Left cardiac atrium (tissue), 4 donors: Measurements from ENCODE around the gene CEP72. TPM values are rescaled to one million over a fixed set of nuclear protein-coding genes. Genes with fewer than 3 reads are reported as not detected.

Source experiments
- ATAC-seq, 2 donors: fragments of 200-7000 bp; cut with Tn5 transposase; one replicate each; pipeline ENCODE4 v1.9.1; 2020; ENCODE audit warnings: mild to moderate bottlenecking in 2 of 2, moderate library complexity in 2 of 2
- DNase-seq: peaks from one replicate; pipeline ENCODE4 v3.0.0-alpha.2; 2020
- intact Hi-C, 2 donors: fragments of 100-400 bp; cut with DNase I; formaldehyde crosslinking; loops; one replicate each; pipeline versions ENCODE4 v1.14.1 to v1.15.1; 2022 to 2023
- total RNA-seq, 2 donors: library from RNA; stranded (reverse); fragmentation: NEBNext Ultra II Directional; extraction: Animal tissue kit (Norgen Biotek cat#: 25700); gene quantifications; one replicate each; pipeline ENCODE4 v1.2.1, GENCODE V29; 2021
- donor health status: DM: no; HTN: yes; CAD: no.
- donor health status: DM: no; HTN: yes; CAD: no; lungs with severe emphysema.
- donor health status: DM: yes; HTN: yes; CAD: no.
- donor health status: Dilated cardiomyopathy.

Gene CEP72
- total RNA-seq, 2 donors from 2014 or later: 1.4 to 2.5 TPM

DNA sequence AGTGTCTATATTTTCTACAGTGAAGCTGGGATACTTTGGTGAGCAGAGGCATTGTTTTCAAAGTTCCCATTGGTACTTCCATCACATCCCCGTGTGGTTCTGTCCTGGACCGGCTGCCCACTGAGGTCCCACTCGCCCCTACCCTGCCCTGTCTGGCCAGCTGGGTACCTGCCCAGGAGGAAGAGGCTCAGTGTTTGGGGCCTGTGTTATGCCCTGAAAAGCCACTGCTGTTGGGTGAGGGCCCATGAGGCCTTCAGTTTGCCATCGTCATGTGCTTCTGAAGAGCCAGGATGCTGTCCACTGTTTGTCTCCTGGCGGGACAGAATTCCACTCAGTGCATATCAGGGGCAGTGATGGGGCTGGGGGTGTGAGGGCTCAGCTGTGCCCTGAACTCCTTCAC is 2.6 kb upstream of the CEP72 start:
- ATAC-seq: no peak
- no peak for DNase-seq
- intact Hi-C loops: no loop called here

DNA sequence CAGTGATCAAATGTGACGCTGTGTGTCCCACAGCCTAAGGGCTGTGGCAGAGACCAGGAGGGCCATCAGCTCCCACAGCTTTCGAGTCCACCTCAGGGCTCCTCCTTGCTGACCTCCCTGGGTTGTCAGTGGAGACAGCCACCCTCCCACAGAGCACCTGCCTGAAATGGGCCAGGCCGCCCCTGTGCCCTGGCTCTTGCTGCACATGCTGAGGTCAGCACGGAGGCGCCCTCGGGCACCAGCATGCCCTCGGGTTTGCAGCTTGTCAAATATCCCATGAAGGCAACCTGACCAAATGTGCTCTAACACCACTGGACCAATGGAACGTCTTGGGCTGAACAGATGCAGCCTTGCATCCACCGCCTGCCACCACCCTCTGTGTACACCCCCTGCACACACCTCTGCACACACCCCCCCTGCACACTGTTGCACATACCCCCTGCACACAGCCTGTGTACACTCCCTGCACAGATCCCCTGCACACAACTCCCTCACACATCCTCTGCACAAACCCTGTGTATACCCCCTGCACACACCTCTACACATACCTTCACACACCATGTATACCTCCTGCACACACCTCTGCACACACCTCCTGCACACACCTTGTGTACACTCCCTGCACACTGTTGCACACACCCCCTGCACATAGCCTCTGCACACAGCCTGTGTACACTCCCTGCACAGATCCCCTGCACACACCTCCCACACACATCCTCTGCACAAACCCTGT is 2.0 kb upstream of the CEP72 start:
- ATAC-seq (no peak), DNase-seq (no peak)
- intact Hi-C loops: loop anchor here in 1 of 2 donors (10.0 kb wide), 1 partner anchor 155 kb away; no protein-coding TSS in a partner anchor

DNA sequence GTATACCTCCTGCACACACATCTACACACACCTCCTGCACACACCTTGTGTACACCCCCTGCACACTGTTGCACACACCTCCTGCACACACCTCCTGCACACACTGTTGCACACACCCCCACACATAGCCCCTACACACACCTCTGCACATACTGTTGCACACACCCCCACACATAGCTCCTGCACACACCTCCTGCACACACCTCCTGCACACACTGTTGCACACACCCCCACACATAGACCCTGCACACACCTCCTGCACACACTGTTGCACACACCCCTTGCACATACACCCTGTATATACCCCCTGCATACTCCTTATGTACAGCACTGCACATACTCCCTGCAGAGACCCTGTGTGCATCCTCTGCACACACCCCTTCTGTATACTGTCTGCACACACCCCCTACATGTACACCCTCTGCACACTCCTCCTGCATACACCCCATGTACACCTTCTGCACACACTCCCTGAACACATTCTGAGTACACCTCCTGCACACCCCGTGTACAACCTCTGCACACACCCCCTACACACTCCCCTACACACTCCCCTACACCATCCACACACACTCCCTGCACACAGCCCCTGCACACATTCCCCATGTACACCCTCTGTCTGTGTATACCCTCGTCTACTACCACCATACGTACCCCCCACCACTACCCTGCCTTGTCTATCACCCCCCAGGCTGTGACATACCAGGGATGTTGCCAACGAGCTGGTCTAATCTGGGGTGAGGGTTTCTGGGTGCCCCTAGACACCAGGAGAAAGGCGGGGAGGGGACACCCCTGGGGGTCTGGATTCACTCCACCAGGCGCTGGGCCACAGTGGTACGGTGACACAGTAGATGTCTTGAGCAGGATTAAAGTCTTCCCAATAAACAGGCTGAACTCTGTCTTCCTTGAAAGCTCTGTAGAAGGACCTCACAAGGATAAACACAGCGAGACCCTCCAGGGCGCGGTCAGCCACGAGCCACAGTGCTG is 1.1 kb upstream of the CEP72 start:
- no peak for ATAC-seq
- no peak for DNase-seq
- intact Hi-C loops: loop anchor here in 1 of 2 donors (10.0 kb wide), 1 partner anchor 156 kb away; no protein-coding TSS in a partner anchor

DNA sequence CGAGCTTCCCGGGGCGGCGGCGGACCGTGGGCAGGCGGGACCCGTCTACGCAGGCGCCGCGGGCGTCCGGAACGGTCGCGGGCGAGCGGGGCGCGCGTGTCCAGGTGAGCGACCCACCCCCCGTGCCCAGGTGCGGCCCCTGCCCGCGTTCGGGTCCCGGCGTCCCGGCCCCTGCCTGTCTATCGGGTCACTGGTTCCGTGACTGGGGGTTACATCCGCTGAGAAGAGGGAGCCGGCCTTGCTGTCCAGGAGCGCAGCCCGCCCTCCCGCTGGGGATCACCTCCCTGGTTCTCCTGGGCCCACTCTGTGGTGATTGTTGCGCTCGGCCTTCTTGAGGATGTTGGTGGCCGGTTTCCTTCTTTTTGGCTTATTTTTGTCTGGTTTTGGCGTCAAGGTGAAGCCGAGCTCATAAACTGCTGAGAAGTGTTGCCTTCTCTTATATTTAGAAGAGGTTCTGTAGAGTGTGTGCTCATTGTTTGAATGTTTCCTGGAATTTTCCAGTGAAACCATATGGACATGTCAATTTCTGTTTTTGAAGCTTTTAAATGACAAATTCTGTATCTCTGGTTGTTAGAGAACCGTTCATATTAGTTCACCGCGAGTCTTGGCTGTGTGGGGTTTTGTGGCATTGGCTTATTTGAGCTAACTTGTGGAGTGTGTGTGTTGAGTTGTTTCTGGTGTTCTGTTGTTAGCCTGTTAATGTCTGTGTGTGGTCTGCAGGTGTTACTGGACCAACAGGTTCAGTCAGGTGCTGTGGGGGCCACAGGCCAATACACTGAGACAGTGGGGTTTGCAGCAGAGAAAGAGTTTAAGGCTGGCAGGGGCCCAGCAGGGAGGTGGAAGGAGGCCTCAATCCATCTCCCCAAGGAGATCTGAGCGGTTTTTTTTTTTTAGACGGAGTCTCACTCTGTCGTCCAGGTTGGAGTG is 621 bp downstream of the CEP72 start:
- ATAC-seq (peak; percentile 7 to 32), DNase-seq (no peak)
- intact Hi-C loops: loop anchor here in 1 of 2 donors (10.0 kb wide), 1 partner anchor 158 kb away; no protein-coding TSS in a partner anchor

DNA sequence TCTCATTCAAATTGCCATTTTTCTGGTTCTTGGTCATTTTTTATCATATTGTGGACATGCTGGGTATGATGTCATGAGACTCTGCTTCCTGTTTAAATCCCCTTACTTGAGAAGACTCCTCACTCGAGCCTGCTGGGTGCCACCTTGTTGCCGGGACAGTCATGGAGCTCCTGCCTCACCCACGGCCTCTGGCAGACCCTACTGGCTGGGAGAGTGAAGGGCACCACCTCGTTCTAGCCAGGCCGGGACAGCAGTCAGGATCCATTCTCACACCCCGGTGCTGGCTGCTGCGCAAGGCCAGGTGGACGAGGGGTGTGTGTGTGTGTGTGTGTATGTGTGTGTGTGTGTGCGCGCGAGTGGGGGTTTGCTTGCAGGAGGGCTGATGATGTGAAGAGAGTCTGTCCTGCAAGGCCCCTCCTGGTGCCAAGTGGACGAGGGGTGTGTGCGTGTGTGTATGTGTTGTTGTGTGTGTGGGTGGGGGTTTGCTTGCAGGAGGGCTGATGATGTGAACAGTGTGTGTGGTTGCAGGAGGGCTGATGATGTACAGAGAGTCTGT is 4.4 kb downstream of the CEP72 start:
- ATAC-seq (no peak), DNase-seq (no peak)
- intact Hi-C loops: loop anchor here in 1 of 2 donors (10.0 kb wide), 1 partner anchor 162 kb away; no protein-coding TSS in a partner anchor

DNA sequence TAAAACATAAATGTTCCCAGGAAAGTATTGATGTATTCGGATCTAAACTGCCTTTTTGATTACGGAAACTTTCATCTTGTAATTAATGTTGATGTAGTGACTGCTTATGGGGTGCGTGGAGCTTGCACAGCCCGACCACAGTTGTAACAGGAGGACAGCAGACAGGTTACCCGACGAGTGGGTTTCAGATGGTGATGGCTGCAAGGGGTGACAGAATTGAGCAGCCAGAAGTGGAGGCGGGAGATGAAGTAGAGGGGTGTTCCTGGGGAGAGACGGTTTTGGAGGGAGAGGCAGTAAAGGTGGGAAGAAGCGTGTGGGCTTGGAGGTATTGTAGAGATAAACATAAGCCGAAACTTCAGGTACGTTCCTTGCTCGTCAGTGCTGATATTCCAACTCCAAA is 5.8 kb downstream of the CEP72 start:
- ATAC-seq (no peak), DNase-seq (no peak)
- intact Hi-C loops: loop anchor here in 1 of 2 donors (10.0 kb wide), 1 partner anchor 163 kb away; no protein-coding TSS in a partner anchor

DNA sequence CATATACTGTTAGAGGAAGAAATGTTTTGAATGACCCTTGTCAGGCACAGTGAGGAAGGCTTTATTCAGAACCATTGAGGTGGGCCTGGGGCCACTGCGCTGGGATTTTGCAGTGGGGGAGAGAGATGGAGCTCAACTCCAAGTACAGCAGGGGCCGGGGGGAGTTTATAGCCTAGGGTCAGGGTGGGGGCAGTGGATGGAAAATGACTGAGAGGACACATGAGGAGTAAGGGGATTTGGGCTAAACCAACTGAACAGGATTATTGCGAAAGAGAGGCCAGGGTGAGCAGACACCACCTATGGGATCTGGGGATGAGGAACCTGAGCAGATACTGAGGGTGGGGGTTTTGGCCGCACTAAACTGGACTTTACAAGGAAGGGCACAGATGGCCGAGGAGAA is 6.3 kb downstream of the CEP72 start:
- intact Hi-C loops: loop anchor here in 1 of 2 donors (10.0 kb wide), 1 partner anchor 164 kb away; no protein-coding TSS in a partner anchor
- DNase-seq (no peak), ATAC-seq (no peak)

DNA sequence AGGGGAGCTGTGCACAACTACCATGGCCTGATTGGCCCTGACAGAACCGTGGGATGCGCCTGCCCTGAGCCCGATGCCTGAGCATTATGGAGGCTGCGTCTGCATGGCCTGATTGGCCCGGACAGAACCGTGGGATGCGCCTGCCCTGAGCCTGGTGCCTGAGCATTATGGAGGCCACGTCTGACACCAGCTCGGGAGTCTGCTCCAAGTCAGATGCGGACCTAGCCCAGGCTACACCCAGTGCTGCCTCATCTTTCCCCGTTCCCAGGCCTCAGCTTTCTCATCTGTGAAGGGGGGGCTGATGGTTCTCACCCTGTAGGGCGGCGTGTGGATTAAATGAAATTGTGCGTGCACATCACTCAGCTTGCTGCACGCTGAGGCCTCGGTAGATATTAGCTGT is 7.3 kb downstream of the CEP72 start:
- ATAC-seq: no peak
- intact Hi-C loops: loop anchor here in 1 of 2 donors (10.0 kb wide), 1 partner anchor 165 kb away; no protein-coding TSS in a partner anchor
- no peak for DNase-seq

DNA sequence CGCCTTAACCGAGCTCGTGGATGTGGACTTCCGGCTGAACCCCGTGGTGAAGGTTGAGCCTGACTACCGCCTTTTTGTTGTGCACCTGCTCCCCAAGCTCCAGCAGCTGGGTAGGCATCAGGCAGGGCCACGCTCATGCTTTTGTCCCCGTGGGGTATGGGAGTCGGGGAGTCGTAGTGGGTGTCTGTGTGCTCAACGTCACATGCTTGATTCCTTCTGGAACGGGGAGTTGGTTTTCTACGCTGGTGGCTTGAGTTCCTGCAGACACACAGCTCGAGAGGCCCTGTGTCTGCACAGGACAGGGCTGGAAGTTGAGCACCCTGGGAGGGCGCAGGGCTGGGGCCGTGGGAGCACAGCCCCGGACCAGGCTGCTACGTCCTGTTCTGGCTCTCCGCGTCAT is 8.0 kb downstream of the CEP72 start:
- intact Hi-C loops: no loop called here
- DNase-seq: no peak
- ATAC-seq: no peak

DNA sequence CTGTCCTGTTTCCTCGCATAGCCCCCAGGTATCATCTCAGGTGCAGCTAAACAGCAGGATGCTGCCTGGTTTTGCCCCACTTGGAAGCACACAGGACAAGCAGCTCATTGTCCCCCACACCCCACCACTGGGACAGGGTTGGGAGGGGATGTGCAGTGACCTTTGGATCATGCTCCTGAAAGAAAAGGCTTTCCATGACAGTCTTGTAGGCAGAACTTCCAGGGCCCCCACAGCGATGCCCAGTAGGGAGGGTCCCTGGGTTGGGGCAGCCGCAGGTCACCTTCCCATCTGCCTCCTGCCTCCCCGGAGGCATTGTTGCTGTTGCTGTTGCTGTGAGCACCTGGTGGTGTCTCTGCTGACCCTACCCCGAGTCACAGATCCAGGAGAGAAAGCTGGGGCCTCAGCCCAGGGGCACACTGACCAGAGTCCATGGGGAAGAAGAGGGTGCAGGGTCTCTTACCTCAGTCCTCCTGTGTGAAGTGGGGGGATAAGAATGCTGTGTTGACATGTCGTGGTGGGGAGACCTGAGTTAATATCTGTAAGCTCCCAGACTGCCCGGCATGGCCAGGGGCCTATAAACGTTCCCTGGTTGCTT is 8.5 kb downstream of the CEP72 start:
- intact Hi-C loops: no loop called here
- ATAC-seq (no peak), DNase-seq (no peak)

DNA sequence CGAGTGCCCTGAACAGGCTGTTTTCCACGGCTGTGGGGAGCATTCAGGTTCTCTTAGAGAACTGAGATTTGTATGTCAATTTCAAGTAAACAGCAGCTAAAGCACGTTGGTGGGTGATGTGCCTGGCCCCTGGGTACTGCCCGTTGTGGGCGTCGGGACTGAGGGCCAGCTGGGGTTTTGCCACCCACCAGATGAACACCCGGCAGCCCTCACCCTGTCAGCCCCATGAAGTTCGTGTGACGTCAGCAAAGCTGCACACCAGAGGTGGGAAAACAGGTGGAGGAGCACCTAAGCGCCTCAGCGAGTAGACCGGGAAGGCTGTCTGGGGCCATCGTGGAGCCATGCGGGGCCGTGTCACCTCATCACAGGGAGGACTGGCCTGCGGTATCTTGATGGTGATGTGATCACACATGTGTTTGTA is 9.2 kb downstream of the CEP72 start:
- intact Hi-C loops: no loop called here
- DNase-seq (no peak), ATAC-seq (no peak)

DNA sequence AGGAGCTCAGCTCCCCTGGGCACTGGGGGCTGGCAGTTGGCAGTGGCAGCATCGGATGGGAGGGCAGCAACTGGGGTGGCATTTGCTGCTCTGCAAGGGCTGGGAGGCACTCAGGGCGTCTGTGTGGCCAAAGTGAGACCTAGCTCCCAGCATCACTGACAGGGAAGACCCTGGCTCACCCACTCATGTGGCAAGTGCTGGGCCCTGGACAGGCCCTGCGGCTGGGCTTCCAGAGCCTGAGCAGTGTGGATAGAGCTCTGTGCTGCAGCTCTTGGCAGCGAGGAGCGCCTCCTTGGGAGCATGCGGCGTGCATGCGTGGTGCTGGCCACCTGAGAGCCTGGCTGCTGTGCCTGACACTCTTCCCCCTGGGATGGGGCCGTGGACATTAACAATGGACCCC is 10.2 kb downstream of the CEP72 start:
- intact Hi-C loops: no loop called here
- ATAC-seq: no peak
- no peak for DNase-seq

DNA sequence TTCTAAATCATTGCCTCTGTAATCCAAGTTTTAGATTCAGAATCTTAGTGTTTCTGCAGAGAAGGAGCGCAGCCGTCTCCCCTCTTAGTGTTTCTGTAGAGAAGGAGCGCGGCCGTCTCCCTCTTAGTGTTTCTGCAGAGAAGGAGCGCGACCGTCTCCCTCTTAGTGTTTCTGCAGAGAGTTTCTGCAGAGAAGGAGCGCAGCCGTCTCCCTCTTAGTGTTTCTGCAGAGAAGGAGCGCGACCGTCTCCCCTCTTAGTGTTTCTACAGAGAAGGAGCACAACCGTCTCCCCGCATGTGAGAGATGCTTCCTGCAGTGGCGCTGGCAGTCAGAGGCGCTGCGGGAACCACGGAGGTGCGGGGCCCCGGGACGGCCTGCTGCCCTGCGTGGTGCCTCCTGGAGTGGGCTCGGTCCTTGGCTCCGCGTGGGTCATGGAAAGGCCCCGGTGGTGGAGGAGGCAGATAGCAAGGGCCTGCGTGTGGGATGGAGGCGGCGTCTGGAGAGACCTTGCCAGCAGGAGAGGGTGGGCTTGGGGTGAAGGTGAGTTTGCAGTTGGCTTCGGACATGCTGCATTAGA is 10.9 kb downstream of the CEP72 start:
- ATAC-seq: no peak
- DNase-seq: no peak
- intact Hi-C loops: no loop called here

DNA sequence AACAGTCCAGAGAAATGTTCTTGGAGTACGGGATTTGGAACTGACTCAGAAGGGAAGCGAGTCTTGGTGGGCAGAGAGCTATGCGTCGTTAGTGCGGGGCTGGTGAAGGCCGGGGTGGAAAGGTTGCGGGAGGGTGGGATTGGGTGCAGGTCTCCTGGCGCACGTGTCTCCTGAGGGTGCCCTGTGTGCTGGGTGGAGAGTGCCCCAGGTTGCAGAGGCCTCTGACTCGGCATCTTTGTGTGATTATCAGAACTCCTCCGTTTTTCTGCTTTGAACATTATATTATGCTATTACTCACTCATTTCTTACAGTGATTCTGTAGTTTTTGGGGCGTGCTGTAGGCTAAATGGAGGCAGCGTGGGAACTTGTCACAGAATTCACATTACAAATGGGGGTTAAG is 11.4 kb downstream of the CEP72 start:
- ATAC-seq: no peak
- intact Hi-C loops: no loop called here
- DNase-seq: no peak

DNA sequence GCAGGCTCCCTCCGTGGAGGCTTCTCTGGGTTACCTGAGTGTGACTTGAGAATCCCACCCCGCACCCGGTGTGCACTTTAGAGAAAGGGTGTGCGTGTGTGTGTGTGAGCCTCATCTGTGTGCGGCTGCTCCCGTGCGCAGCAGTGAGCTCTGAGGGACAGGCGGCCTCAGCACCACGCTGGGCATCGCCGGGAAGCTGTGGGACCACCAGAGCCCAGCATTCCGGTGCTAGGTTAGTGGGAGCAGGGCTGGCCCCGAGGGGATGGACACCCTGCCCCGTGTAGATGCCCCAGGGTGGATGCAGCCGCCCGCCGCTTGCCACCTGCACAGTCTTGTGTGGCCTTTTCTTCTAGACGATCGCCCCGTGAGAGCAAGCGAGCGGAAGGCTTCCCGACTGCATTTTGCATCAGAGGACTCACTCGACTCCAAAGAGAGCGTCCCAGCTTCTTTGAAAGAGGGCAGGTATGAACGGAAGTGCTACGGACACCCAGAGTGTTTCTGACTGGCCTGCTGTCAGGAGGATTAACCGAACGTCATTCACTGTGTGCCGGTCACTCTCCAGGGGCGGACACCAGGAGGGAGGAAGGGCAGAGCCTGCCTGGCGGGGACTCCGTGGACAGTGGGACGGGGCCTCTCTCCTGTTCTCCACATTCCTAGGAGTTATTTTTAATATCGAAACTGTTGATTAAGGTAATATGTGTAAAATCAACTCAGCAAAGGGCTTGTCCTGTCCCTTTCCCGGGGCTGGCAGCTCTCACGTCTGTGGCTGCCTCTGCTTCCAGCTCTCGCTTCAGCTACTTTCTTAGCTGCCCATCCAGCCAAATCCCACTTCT is 12.2 kb downstream of the CEP72 start:
- DNase-seq (no peak), ATAC-seq (no peak)
- intact Hi-C loops: no loop called here

DNA sequence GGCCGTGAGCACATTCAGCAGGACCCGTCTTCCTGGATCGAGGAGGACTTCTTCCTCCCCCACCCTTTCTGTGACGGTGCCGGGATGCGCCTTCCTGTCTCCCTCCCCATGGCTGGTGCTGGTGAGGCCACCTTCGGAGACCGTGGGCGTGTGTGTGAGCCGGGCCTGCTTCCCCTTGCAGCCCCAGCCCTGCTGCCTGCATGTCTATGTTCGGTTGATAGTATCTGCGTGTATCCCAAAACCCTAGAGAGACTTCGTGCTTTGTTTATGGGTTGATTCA is 12.8 kb downstream of the CEP72 start:
- ATAC-seq: no peak
- DNase-seq: no peak
- intact Hi-C loops: no loop called here

DNA sequence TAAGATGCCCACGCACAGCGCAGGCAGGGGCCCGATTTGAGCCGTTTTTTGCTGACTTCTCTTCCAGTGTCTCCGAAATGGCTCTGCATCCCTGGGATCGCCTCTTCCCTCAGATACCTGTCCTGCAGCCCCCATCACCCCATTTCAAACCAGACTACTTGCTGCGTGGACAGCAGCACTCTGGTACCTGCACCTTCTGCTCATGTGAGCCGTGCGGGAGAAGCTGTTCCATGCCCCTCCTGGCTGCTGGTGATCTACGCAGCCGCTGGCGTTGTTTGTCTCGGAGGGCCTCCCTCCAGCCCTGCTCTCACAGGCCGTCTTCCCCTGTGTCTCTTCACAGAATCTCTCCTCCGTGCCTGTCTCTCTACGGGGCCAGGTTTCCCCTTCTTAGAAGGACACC is 13.4 kb downstream of the CEP72 start:
- ATAC-seq (no peak), DNase-seq (no peak)
- intact Hi-C loops: no loop called here
